NCI-H2107 treated with DMSO at 0.1 percent for 48 hours (cell line): ENCODE data around the gene GOLGA8N.
A peak's percentile ranks its signal among the peaks of the same experiment; 100 is the strongest.

Source experiments
- DNase-seq: peaks from one replicate; lab custom pipeline; 2025; ENCODE audit not compliant: unreplicated experiment; lab: John Stamatoyannopoulos, UW

The GOLGA8N gene

DNA sequence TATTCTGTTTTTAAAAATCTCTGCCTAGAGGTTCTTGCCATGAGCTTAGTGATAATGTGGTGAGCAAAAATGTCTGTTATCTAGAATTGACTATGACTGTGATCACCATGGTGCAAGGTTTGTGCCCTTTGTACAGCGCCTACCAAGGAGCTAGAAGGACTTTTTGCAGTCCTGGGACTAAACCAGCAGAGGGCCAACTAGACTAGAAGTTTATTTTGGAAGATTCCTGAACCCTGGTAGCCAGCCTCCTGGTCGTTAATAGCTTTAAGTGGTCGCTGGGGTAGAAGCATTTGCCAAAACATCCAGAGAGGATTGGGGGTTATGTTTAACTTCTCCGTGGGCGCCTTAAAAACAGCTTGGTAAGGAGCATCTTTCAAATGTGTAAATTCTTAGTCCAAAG is 56.1 kb downstream of the GOLGA8N start:
- DNase-seq = no peak

DNA sequence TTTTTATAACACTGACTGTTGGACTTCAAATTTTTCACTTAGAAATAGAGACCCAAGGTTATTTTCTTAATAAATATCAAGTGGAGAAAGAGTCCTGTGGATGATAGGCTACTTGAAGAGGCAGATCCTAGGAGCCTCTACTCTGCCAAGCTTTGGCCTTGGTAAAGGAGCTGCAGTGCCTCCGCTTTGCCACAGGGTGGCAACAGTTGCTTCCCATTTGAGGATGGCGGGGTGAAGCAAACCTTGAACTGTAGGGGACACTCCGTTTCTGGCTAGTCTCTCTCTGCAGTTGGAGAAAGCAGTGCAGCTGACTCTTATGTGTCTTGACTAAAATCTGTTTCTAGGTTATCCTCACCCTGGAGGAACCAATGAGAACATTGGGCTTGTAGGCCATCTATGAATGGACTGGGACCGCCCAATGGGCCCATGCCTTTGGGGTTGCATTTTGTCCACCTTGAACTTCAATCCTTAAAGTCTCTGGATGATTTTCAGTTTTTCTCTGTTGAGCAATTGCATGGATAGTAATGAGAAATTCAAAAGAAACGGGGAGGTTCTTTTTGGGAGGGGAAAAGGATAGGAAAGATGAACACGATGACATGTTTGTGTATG is 58.1 kb downstream of the GOLGA8N start:
- DNase-seq = peak; percentile 50

DNA sequence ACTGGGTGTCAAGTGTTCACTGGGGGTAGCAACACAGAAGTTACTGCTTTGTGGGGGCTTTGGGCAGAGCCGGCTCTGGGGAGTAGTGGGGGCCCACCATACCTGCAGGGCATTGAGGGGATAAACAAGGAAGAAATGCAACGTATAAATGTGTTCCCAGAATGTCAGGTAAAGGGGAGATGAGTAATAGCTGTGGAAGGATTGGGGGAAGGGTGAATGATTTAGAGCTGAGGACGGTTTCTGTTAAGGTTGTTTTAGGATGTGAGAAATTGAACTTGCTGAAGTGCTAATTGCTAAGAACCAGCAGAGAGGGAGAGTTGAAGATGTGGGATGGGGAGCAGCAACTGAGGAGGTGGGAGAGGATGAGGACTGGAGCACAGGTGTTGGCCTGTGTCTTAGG is 58.9 kb downstream of the GOLGA8N start:
- no peak for DNase-seq

DNA sequence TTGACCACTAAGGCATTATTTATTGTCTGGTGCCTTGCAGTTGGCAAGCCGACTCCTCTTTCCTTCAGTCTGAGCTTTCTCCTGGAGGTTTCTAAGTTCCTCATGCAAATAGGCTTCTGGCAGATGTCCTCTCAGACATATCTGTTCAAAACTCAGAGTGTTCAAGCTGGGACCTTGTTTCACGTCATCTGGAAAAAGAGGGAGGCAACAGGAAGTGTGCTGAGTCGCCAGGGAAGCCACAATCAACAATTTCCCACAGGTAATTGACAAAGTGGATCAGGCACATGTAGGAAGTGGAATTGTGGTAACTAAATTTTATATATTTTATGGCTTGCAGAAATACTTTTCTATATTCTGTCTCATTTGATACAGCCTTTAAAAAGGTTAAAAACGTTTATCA is 62.8 kb downstream of the GOLGA8N start:
- DNase-seq = no peak

DNA sequence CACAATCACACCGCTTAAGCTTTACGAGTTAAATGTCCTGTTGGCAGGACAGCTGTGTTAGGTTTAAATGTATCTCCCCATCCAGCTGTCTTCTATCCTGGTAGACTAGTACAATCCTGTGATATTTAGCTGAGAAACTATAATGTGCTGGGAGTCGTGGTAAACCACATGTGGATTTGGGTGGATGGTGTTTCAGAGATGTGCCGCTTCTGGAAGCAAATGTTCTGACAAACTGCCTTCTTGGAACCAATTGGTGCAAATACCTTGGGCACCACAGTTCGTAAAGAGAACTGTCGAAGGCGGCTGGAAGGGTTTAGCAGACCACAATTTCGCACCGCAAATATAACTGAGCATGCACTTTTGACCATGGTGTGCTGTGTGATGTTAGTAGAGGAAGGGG is 63.2 kb downstream of the GOLGA8N start:
- no peak for DNase-seq
